Mucosa of descending colon (tissue), 3 donors: ENCODE results near the gene IMMP2L. TPM values are rescaled to one million over a fixed set of nuclear protein-coding genes. Genes with fewer than 3 reads are reported as not detected.
"Not testable (repeated sequence)": the region's sequence is repeated elsewhere in the genome, so short reads cannot be mapped to it uniquely, and the experiment has no call there.

ENCODE experiments used
- ATAC-seq: fragments of 200-7000 bp; cut with Tn5 transposase; one replicate; pipeline ENCODE4 v1.9.1; 2020; ENCODE audit warnings: mild to moderate bottlenecking, moderate library complexity
- DNase-seq, 3 donors: peaks; one replicate each; pipeline ENCODE4 v3.0.0-alpha.2; 2020
- H3K36me3 ChIP-seq: fragments of 200-600 bp; one replicate; pipeline ENCODE4 v1.8.0; 2021; ENCODE audit warnings: low read depth, mild to moderate bottlenecking
- H3K4me1 ChIP-seq: fragments of 200-600 bp; one replicate; pipeline ENCODE4 v1.8.0; 2021; ENCODE audit warnings: low read depth, mild to moderate bottlenecking
- H3K4me3 ChIP-seq: fragments of 200-600 bp; one replicate; pipeline ENCODE4 v1.8.0; 2021; ENCODE audit warnings: mild to moderate bottlenecking
- H3K9me3 ChIP-seq: fragments of 200-600 bp; one replicate; pipeline ENCODE4 v1.8.0; 2021; ENCODE audit warnings: mild to moderate bottlenecking
- CTCF ChIP-seq: fragments of 200-600 bp; IDR thresholded peaks from one replicate; pipeline ENCODE4 v1.8.0; 2022; ENCODE audit warnings: antibody characterized with exemption, mild to moderate bottlenecking
- intact Hi-C, 2 donors: fragments of 100-400 bp; cut with DNase I in 1 of 2; cut with micrococcal nuclease in 1 of 2; formaldehyde crosslinking; loops; one replicate each; pipeline versions ENCODE4 v1.11.0 to v1.11.1; 2022; cut with DNase I, micrococcal nuclease
- total RNA-seq, 3 donors: library from RNA; stranded (reverse); fragmentation: NEBNext Ultra II Directional in 2 of 3; extraction: Animal tissue kit (Norgen Biotek cat#: 25700) in 2 of 3; gene quantifications; one replicate each; pipeline versions ENCODE4 v1.2.1 to v1.2.4, GENCODE V29; 2021 to 2023
- donor health status: DM: no; HTN: no; CAD: no; lungs with moderate emphysema.
- donor health status: DM: no; HTN: no; CAD: no.
- donor health status: DM: no; HTN: yes; CAD: no.

Gene IMMP2L
- total RNA-seq, 3 donors from 2014 or later = 12.1 to 20.7 (median 17.7) TPM

GRCh38 chr7:111460695-111461094 lies 101.6 kb downstream of the IMMP2L start:
- DNase-seq = no peak
- intact Hi-C loops = no loop called here
- no peak for ATAC-seq

GRCh38 chr7:111459757-111460280 lies 102.5 kb downstream of the IMMP2L start:
- intact Hi-C loops = no loop called here
- Histone ChIP-seq H3K36me3 (no peaks in the 10 kb centered on the region), H3K9me3 (no peaks in the 10 kb centered on the region), H3K4me3 (no peak overlapping the region), H3K4me1 (no peaks in the 10 kb centered on the region)
- TF ChIP-seq CTCF = no peak
- DNase-seq (no peak), ATAC-seq (no peak)

More at GRCh38 chr7:111460695-111461094, 101.6 kb downstream of the IMMP2L start:
- H3K36me3 ChIP-seq = no peaks in the 10 kb centered on the region
- H3K4me1 ChIP-seq = no peaks in the 10 kb centered on the region
- no peaks in the 10 kb centered on the region for H3K9me3 ChIP-seq
- no peak for TF ChIP-seq CTCF
- H3K4me3 ChIP-seq = no peak overlapping the region

DNA sequence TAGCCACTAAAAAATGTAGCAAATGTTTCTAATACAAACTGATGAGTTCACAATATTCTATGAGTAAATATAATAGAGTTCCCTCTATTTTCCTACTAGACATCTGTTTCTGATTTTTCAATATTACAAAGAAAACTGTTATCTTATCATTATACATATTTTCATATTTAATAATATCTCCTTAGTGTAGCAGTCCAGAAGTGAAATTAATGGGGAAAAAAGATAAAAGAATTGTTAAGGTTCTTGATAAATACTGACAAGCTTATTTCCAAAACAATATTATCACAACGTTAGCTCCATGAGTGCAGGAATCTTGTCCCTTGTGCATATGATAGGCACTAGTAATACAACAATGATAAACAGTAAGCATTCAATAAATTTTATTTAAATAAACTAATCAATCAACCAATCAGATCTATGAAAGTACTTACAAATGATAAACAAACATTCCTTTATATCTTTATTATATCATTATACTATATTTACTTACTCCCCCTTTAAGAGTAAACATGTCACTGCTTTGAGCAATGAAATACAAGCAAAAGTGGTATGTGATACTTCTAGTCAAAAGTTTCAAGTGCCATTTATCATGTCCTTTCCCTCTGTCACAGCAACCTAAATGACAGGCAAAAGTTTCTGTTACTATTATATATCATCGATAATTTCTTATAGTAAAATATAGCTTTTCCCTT lies 103.1 kb downstream of the IMMP2L start:
- ATAC-seq (no peak), DNase-seq (no peak)
- no peaks in the 10 kb centered on the region for H3K4me1 ChIP-seq
- no peak overlapping the region for H3K4me3 ChIP-seq
- H3K9me3 ChIP-seq = no peaks in the 10 kb centered on the region
- intact Hi-C loops = no loop called here
- H3K36me3 ChIP-seq = no peaks in the 10 kb centered on the region
- TF ChIP-seq CTCF = no peak

- H3K9me3 ChIP-seq, DNase-seq, H3K4me3 ChIP-seq, ATAC-seq, intact Hi-C loops, H3K4me1 ChIP-seq, H3K36me3 ChIP-seq: not testable (repeated sequence)
These were observed 111.6 kb downstream of the IMMP2L start for GRCh38 chr7:111450705-111451104.

- H3K9me3 ChIP-seq, H3K4me3 ChIP-seq, H3K4me1 ChIP-seq, intact Hi-C loops, DNase-seq, H3K36me3 ChIP-seq, ATAC-seq: not testable (repeated sequence)
These were observed 114.8 kb downstream of the IMMP2L start for GRCh38 chr7:111447502-111447901.

DNA sequence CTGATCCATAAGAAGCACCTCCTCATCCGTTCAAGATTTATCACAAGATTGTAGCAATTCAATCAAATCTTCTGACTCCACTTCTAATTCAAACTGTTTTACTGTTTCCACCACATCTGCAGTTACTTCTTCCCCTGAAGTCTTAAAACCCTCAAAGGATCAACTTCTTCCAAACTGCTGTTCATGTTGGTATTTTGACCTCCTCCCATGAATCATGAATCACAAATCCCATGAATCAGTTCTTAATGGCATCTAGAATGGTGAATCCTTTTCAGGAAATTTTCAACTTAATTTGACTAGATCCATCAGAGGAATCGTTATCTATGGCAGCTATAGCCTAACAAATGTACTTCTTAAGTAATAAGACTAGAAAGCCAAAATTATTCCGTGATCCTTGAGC lies 122.3 kb downstream of the IMMP2L start:
- DNase-seq (no peak), ATAC-seq (no peak)

More for the DNA sequence above, 122.3 kb downstream of the IMMP2L start:
- Histone ChIP-seq H3K9me3 (no peaks in the 10 kb centered on the region), H3K4me3 (no peak overlapping the region), H3K4me1 (no peaks in the 10 kb centered on the region), H3K36me3 (no peaks in the 10 kb centered on the region)
- TF ChIP-seq CTCF = no peak
- intact Hi-C loops = no loop called here
